GM23338 (cell line): Measurements from ENCODE around the gene COL1A1. TPM values are rescaled to one million over a fixed set of nuclear protein-coding genes. Genes with fewer than 3 reads are reported as not detected.

Experiments
- ATAC-seq: fragments of 200-7000 bp; cut with Tn5 transposase; 3 replicates; pipeline ENCODE4 v1.9.1; 2020
- DNase-seq: peaks from one replicate; pipeline ENCODE4 v3.0.0-alpha.2; 2015; ENCODE audit warnings: low spot score
- H2AFZ ChIP-seq: fragments of 200-600 bp; sonication (generic); 2 replicates; pipeline ENCODE4 v1.8.0; 2016; ENCODE audit warnings: antibody characterized with exemption, mild to moderate bottlenecking, moderate library complexity
- H3F3A ChIP-seq: fragments of 200-600 bp; sonication (generic); replicated peaks from 2 replicates; pipeline ENCODE4 v1.8.0; 2017; ENCODE audit warnings: antibody characterized with exemption, mixed run types, low read depth
- H3K27ac ChIP-seq: fragments of 200-600 bp; sonication (generic); 2 replicates; pipeline ENCODE4 v1.6.1; 2016; ENCODE audit warnings: low read depth
- H3K27me3 ChIP-seq: fragments of 200-600 bp; sonication (generic); 2 replicates; pipeline ENCODE4 v1.8.0; 2016; ENCODE audit warnings: mild to moderate bottlenecking, mixed run types, moderate library complexity; ENCODE audit not compliant: insufficient read depth
- H3K36me3 ChIP-seq: fragments of 200-600 bp; sonication (generic); 2 replicates; pipeline ENCODE4 v1.8.0; 2016; ENCODE audit warnings: mild to moderate bottlenecking; ENCODE audit not compliant: insufficient read depth
- H3K4me1 ChIP-seq: fragments of 200-600 bp; sonication (generic); 2 replicates; pipeline ENCODE4 v1.8.0; 2016; ENCODE audit warnings: mild to moderate bottlenecking, moderate library complexity; ENCODE audit not compliant: insufficient read depth
- H3K4me2 ChIP-seq: fragments of 200-600 bp; sonication (generic); 2 replicates; pipeline ENCODE4 v1.7.1; 2017; ENCODE audit warnings: mixed run types
- H3K4me3 ChIP-seq: fragments of 200-600 bp; sonication (generic); 2 replicates; pipeline ENCODE4 v1.6.1; 2016; ENCODE audit warnings: mixed run types
- H3K79me2 ChIP-seq: fragments of 200-600 bp; sonication (generic); replicated peaks from 2 replicates; pipeline ENCODE4 v1.8.0; 2017; ENCODE audit warnings: mild to moderate bottlenecking; ENCODE audit not compliant: insufficient read depth
- H3K9me2 ChIP-seq: fragments of 200-600 bp; sonication (generic); 2 replicates; pipeline ENCODE4 v1.8.0; 2017; ENCODE audit not compliant: insufficient read depth
- H4K20me1 ChIP-seq: fragments of 200-600 bp; sonication (generic); replicated peaks from 2 replicates; pipeline ENCODE4 v1.8.0; 2017; ENCODE audit warnings: mild to moderate bottlenecking; ENCODE audit not compliant: insufficient read depth
- H3K27ac Mint-ChIP-seq: 2 replicates; pipeline ENCODE4 v1.8.0; 2020; ENCODE audit warnings: inconsistent platforms, mild to moderate bottlenecking, moderate library complexity, mixed read lengths
- H3K27me3 Mint-ChIP-seq: 3 replicates; pipeline ENCODE4 v1.8.0; 2022; ENCODE audit warnings: low read depth, mild to moderate bottlenecking, moderate library complexity, mixed read lengths, inconsistent platforms; ENCODE audit not compliant: insufficient read depth, poor library complexity
- H3K36me3 Mint-ChIP-seq: 3 replicates; pipeline ENCODE4 v1.8.0; 2021; ENCODE audit warnings: low read depth, mild to moderate bottlenecking, inconsistent platforms, moderate library complexity, mixed read lengths
- H3K4me1 Mint-ChIP-seq: 3 replicates; pipeline ENCODE4 v1.8.0; 2020; ENCODE audit warnings: mild to moderate bottlenecking, inconsistent platforms, mixed read lengths
- H3K4me3 Mint-ChIP-seq: 3 replicates; pipeline ENCODE4 v1.8.0; 2021; ENCODE audit warnings: moderate library complexity, mild to moderate bottlenecking, inconsistent platforms, mixed read lengths
- H3K9me3 Mint-ChIP-seq: 3 replicates; pipeline ENCODE4 v1.8.0; 2020; ENCODE audit warnings: moderate library complexity, mild to moderate bottlenecking, inconsistent platforms, mixed read lengths
- CREB1 ChIP-seq: fragments of 250-450 bp; sonication (Bioruptor Pico); IDR thresholded peaks from 2 replicates; pipeline ENCODE4 v1.5.0; 2020; ENCODE audit warnings: low read depth, mild to moderate bottlenecking, moderate library complexity
- CTCF ChIP-seq, 2 experiments: fragments of 200-600 bp in 1 of 2; sonication (generic) in 1 of 2; conservative IDR thresholded peaks; 2 replicates each; pipeline versions ENCODE4 v1.5.1 to v1.6.1; 2016 to 2017; ENCODE audit warnings: antibody characterized with exemption in 2 of 2, low read depth in 2 of 2, mild to moderate bottlenecking in 2 of 2, moderate library complexity in 1 of 2
- EZH2 ChIP-seq: fragments of 200-600 bp; sonication (generic); IDR thresholded peaks from one replicate; pipeline ENCODE4 v1.8.0; 2017; ENCODE audit warnings: antibody characterized with exemption, mild to moderate bottlenecking, low read depth; ENCODE audit not compliant: unreplicated experiment
- JUNB ChIP-seq: IDR thresholded peaks from one replicate; pipeline ENCODE4 v1.6.1; 2016; ENCODE audit warnings: antibody characterized with exemption; ENCODE audit not compliant: unreplicated experiment
- NANOG ChIP-seq: IDR thresholded peaks from 2 replicates; pipeline ENCODE4 v1.6.1; 2016; ENCODE audit warnings: antibody characterized with exemption, borderline replicate concordance
- POLR2AphosphoS5 ChIP-seq: IDR thresholded peaks from 2 replicates; pipeline ENCODE4 v1.6.1; 2016; ENCODE audit warnings: antibody characterized with exemption, low read depth
- REST ChIP-seq: IDR thresholded peaks from one replicate; pipeline ENCODE4 v1.6.1; 2018; ENCODE audit warnings: antibody characterized with exemption; ENCODE audit not compliant: unreplicated experiment
- STAT1 ChIP-seq: IDR thresholded peaks from one replicate; pipeline ENCODE4 v1.6.1; 2016; ENCODE audit warnings: antibody characterized with exemption; ENCODE audit not compliant: unreplicated experiment
- ZNF331 ChIP-seq: fragments of 250-450 bp; sonication (Bioruptor Pico); IDR thresholded peaks from 2 replicates; pipeline ENCODE4 v1.5.0; 2020; ENCODE audit warnings: low read depth, mild to moderate bottlenecking, moderate library complexity
- ZNF462 ChIP-seq: fragments of 250-450 bp; sonication (Bioruptor Pico); IDR thresholded peaks from 2 replicates; pipeline ENCODE4 v1.5.0; 2020; ENCODE audit warnings: mild to moderate bottlenecking, moderate library complexity
- polyA plus RNA-seq: library from polyadenylated mRNA; unstranded; fragments of >200 nt; fragmentation: Nextera tagmentation; extraction: Ambion mirVana; gene quantifications from 2 replicates; pipeline ENCODE4 v1.2.1, GENCODE V29; 2016
- total RNA-seq: library from RNA; depleted of rRNA; stranded (reverse); fragments of >200 nt; shearing (Covaris generic); gene quantifications from 2 replicates; pipeline ENCODE4 v1.2.3, GENCODE V29; 2014

Gene COL1A1
- total and polyA plus RNA-seq, 2 experiments from 2014 or later, result 21.2 to 34.3 TPM

- no peak overlapping the region for H3K27ac ChIP-seq
- H3K4me2 ChIP-seq, result no peak overlapping the region
- H3K4me1 Mint-ChIP-seq, result peaks cover 26% of the 10 kb centered on the region
- no peaks in the 10 kb centered on the region for H3K36me3 ChIP-seq
- H3K27ac Mint-ChIP-seq, result no peak overlapping the region
- H3K79me2 ChIP-seq, result no peaks in the 10 kb centered on the region
- no peaks in the 10 kb centered on the region for H3F3A ChIP-seq
- no peak overlapping the region for H3K4me3 Mint-ChIP-seq
- no peaks in the 10 kb centered on the region for H3K4me1 ChIP-seq
- TF ChIP-seq ZNF331 (CRISPR knock-in tag) (no peak), REST (no peak), STAT1 (no peak), NANOG (no peak), CTCF (conservative IDR thresholded peaks at IDR 0.05; ENCODE audit: low read depth in 2 of 2) (no peak), JUNB (no peak), POLR2AphosphoS5 (no peak)
- peaks cover 9% of the 10 kb centered on the region for H3K27me3 Mint-ChIP-seq
- DNase-seq (no peak), ATAC-seq (no peak)
- no peaks in the 10 kb centered on the region for H3K27me3 ChIP-seq
- H3K36me3 Mint-ChIP-seq, result no peaks in the 10 kb centered on the region; the same call in 2 of the 3 replicates
- no peak overlapping the region for H3K4me3 ChIP-seq
- H3K9me2 ChIP-seq, result no peaks in the 10 kb centered on the region
- H4K20me1 ChIP-seq, result no peaks in the 10 kb centered on the region
- no peak overlapping the region for H2AFZ ChIP-seq
- H3K9me3 Mint-ChIP-seq, result no peaks in the 10 kb centered on the region; the same call in 2 of the 3 replicates
Measured at GRCh38 chr17:50218071-50218759, 16.8 kb upstream of the COL1A1 start.

GRCh38 chr17:50217591-50217990 is 16.2 kb upstream of the COL1A1 start:
- no peaks in the 10 kb centered on the region for H3K36me3 ChIP-seq
- Mint-ChIP-seq H3K36me3 (no peaks in the 10 kb centered on the region; the same call in 2 of the 3 replicates), H3K27me3 (peaks cover 12% of the 10 kb centered on the region), H3K4me3 (no peak overlapping the region), H3K9me3 (no peaks in the 10 kb centered on the region; the same call in 2 of the 3 replicates), H3K27ac (no peak overlapping the region), H3K4me1 (peaks cover 32% of the 10 kb centered on the region)
- H3F3A ChIP-seq, result no peaks in the 10 kb centered on the region
- no peaks in the 10 kb centered on the region for H3K27me3 ChIP-seq
- ATAC-seq (no peak), DNase-seq (no peak)
- H3K9me2 ChIP-seq, result no peaks in the 10 kb centered on the region
- no peaks in the 10 kb centered on the region for H4K20me1 ChIP-seq
- H3K4me2 ChIP-seq, result no peak overlapping the region
- H3K27ac ChIP-seq, result no peak overlapping the region
- no peak overlapping the region for H2AFZ ChIP-seq
- no peak overlapping the region for H3K4me3 ChIP-seq
- H3K79me2 ChIP-seq, result no peaks in the 10 kb centered on the region
- no peaks in the 10 kb centered on the region for H3K4me1 ChIP-seq
- TF ChIP-seq POLR2AphosphoS5 (no peak), EZH2 (no peak), STAT1 (no peak), ZNF462 (CRISPR knock-in tag) (no peak), CREB1 (no peak)
